Vagina (tissue), 2 donors: Measurements from ENCODE around the gene ZNF407.

Source experiments
- POLR2A ChIP-seq, 2 donors: fragments of 450-650 bp; IDR thresholded peaks; one replicate each; pipeline ENCODE4 v1.6.1; 2017; ENCODE audit warnings: antibody characterized with exemption in 2 of 2, mild to moderate bottlenecking in 2 of 2, moderate library complexity in 2 of 2
- POLR2AphosphoS5 ChIP-seq, 2 donors: sonication (generic); formaldehyde crosslinking; IDR thresholded peaks; one replicate each; pipeline ENCODE4 v1.9.0; 2017; ENCODE audit warnings: antibody characterized with exemption in 2 of 2, mild to moderate bottlenecking in 2 of 2, low read depth in 1 of 2; ENCODE audit not compliant: insufficient read depth in 1 of 2

GRCh38 chr18:74861154-74861553, 263.5 kb downstream of the ZNF407 start:
- TF ChIP-seq POLR2A (IDR thresholded peaks at IDR 0.05): no peak
- no peak for TF ChIP-seq POLR2AphosphoS5 (IDR thresholded peaks at IDR 0.05; ENCODE audit: insufficient read depth in 1 of 2, low read depth in 1 of 2)
